H1 (cell line): ENCODE measurements around the gene BRD3OS.

ENCODE experiments used
- ATF3 ChIP-seq: IDR thresholded peaks from 2 replicates; pipeline ENCODE4 v1.6.1; 2011; ENCODE audit warnings: low read depth, mild to moderate bottlenecking, low read length; ENCODE audit not compliant: insufficient read depth
- CEBPB ChIP-seq: IDR thresholded peaks from 2 replicates; pipeline ENCODE4 v1.6.1; 2012; ENCODE audit warnings: low read depth, low read length
- CHD2 ChIP-seq: IDR thresholded peaks from 2 replicates; pipeline ENCODE4 v1.6.1; 2012; ENCODE audit warnings: low read length, improper control_type of control experiment
- CREB1 ChIP-seq: IDR thresholded peaks from 2 replicates; pipeline ENCODE4 v1.6.1; 2012; ENCODE audit warnings: inconsistent platforms
- EP300 ChIP-seq, 2 experiments: IDR thresholded peaks; 1 replicate in 1 of 2; 2 replicates in 1 of 2; pipeline ENCODE4 v1.6.1; 2011 to 2012; ENCODE audit warnings: low read depth in 2 of 2, low read length in 2 of 2, mild to moderate bottlenecking in 2 of 2, borderline replicate concordance in 1 of 2, inconsistent platforms in 1 of 2, moderate library complexity in 1 of 2
- EZH2 ChIP-seq: fragments of 200-600 bp; sonication (generic); IDR thresholded peaks from 2 replicates; pipeline ENCODE4 v1.7.1; 2012; ENCODE audit warnings: low read depth, mild to moderate bottlenecking, moderate library complexity, low read length, inconsistent platforms; ENCODE audit not compliant: severe bottlenecking
- GABPA ChIP-seq: IDR thresholded peaks from 2 replicates; pipeline ENCODE4 v1.6.1; 2011; ENCODE audit warnings: mild to moderate bottlenecking, low read length, moderate library complexity, borderline replicate concordance; ENCODE audit not compliant: insufficient read depth
- KDM5A ChIP-seq: fragments of 200-600 bp; IDR thresholded peaks from 2 replicates; pipeline ENCODE4 v1.7.1; 2012; ENCODE audit warnings: mild to moderate bottlenecking, low read length, inconsistent platforms, mixed read lengths
- MAX ChIP-seq: IDR thresholded peaks from 2 replicates; pipeline ENCODE4 v1.6.1; 2012; ENCODE audit warnings: inconsistent platforms
- POLR2A ChIP-seq, 2 experiments: IDR thresholded peaks; 1 replicate in 1 of 2; 2 replicates in 1 of 2; pipeline ENCODE4 v1.6.1; 2011; ENCODE audit warnings: low read depth in 2 of 2, low read length in 2 of 2, mild to moderate bottlenecking in 2 of 2; ENCODE audit errors: control extremely low read depth in 1 of 2
- POLR2AphosphoS5 ChIP-seq: IDR thresholded peaks from 2 replicates; pipeline ENCODE4 v1.6.1; 2011; ENCODE audit warnings: low read depth, low read length
- RAD21 ChIP-seq, 2 experiments: IDR thresholded peaks in 1 of 2; conservative IDR thresholded peaks in 1 of 2; 2 replicates each; pipeline ENCODE4 v1.6.1; 2011; ENCODE audit warnings: low read depth in 2 of 2, low read length in 2 of 2, improper control_type of control experiment in 1 of 2, inconsistent platforms in 1 of 2, mild to moderate bottlenecking in 1 of 2, moderate library complexity in 1 of 2
- SP1 ChIP-seq: IDR thresholded peaks from 2 replicates; pipeline ENCODE4 v1.6.1; 2011; ENCODE audit warnings: low read depth, low read length
- TF ChIP-seq, protein P1 (sequence below), 3 experiments: IDR thresholded peaks; 1 replicate in 2 of 3; 2 replicates in 1 of 3; pipeline versions ENCODE4 v1.5.1 to v1.6.1; 2011; ENCODE audit warnings: low read length in 3 of 3, mild to moderate bottlenecking in 3 of 3, inconsistent platforms in 2 of 3, low read depth in 1 of 3, moderate library complexity in 1 of 3; ENCODE audit not compliant: insufficient read depth in 1 of 3; ENCODE audit errors: control extremely low read depth in 1 of 3

DNA sequence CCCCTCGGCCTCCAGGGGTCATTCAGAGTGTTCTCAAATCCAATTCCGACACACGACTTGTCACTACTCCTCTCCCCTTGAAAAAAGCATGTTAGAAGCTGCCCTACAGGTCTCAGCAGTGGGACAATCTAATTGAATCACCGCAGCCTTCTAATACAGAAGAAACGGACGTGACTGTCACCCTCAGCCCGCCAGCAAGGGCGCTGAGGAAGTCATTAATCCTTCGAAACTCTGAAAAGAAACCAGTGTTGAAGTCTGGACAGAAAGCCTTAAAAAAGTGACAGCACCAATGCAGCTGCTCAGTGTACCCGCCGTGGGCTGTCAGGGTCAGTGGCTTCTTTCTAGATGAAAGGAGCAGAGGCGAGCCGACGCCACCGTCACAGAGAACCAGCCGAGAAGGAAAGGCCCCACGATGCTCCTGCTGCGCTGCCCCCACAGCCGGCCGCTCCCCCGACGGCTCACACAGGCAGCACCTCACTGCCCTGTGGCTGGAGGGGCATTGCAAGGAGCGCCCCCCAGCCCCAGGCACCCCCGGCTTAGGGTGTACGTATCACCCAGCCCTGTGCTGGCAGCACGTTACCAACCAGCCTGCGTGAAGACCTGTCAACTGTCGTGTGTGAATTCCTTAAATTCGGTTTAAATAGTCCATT is 5.7 kb downstream of the BRD3OS start:
- TF ChIP-seq, protein P1, sequence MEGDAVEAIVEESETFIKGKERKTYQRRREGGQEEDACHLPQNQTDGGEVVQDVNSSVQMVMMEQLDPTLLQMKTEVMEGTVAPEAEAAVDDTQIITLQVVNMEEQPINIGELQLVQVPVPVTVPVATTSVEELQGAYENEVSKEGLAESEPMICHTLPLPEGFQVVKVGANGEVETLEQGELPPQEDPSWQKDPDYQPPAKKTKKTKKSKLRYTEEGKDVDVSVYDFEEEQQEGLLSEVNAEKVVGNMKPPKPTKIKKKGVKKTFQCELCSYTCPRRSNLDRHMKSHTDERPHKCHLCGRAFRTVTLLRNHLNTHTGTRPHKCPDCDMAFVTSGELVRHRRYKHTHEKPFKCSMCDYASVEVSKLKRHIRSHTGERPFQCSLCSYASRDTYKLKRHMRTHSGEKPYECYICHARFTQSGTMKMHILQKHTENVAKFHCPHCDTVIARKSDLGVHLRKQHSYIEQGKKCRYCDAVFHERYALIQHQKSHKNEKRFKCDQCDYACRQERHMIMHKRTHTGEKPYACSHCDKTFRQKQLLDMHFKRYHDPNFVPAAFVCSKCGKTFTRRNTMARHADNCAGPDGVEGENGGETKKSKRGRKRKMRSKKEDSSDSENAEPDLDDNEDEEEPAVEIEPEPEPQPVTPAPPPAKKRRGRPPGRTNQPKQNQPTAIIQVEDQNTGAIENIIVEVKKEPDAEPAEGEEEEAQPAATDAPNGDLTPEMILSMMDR (IDR thresholded peaks at IDR 0.05; ENCODE audit: control extremely low read depth in 1 of 3, insufficient read depth in 1 of 3, low read depth in 1 of 3, low read length in 3 of 3), result no peak
- TF ChIP-seq RAD21 (IDR thresholded peaks at IDR 0.05 in 1 of 2, conservative IDR thresholded peaks at IDR 0.05 in 1 of 2; ENCODE audit: low read depth in 2 of 2, low read length in 2 of 2) (no peak), ATF3 (no peak), CREB1 (no peak), POLR2AphosphoS5 (no peak), CEBPB (no peak), EZH2 (no peak), KDM5A (no peak), EP300 (IDR thresholded peaks at IDR 0.05; ENCODE audit: borderline replicate concordance in 1 of 2, low read depth in 2 of 2, low read length in 2 of 2) (no peak), POLR2A (IDR thresholded peaks at IDR 0.05; ENCODE audit: control extremely low read depth in 1 of 2, low read depth in 2 of 2, low read length in 2 of 2) (no peak), CHD2 (no peak), SP1 (no peak), GABPA (no peak), MAX (no peak)
